OCI-LY3 (cell line): ENCODE results near the gene DPF3.

ENCODE experiments used
- EZH2phosphoT487 ChIP-seq: fragments of 200-600 bp; shearing (Covaris generic); IDR thresholded peaks from 2 replicates; pipeline ENCODE4 v1.6.1; 2018; ENCODE audit warnings: antibody characterized with exemption, mixed run types, low read depth
- TF ChIP-seq, protein P1 (sequence below): fragments of 200-600, 300-600 bp; sonication (generic); IDR thresholded peaks from 2 replicates; pipeline ENCODE4 v1.5.1; 2014; ENCODE audit warnings: antibody characterized with exemption, low read length, low read depth

DNA sequence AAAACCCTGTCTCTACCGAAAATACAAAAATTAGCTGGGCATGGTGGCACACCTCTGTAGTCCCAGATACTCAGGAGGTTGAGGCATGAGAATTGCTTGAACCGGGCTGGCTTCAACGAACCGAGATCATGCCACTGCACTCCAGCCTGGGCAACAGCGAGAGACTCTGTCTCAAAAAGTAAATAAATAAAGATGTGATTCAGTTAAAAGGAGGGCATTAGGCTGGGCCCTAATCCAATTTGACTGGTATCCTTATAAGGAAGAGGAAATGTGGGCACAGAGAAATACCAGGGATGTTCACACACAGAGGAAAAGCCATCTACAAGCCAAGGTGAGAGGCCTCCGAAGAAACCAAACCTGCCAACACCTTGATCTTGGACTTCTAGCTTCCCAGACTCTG is 22.3 kb upstream of the DPF3 start:
- TF ChIP-seq, protein P1, sequence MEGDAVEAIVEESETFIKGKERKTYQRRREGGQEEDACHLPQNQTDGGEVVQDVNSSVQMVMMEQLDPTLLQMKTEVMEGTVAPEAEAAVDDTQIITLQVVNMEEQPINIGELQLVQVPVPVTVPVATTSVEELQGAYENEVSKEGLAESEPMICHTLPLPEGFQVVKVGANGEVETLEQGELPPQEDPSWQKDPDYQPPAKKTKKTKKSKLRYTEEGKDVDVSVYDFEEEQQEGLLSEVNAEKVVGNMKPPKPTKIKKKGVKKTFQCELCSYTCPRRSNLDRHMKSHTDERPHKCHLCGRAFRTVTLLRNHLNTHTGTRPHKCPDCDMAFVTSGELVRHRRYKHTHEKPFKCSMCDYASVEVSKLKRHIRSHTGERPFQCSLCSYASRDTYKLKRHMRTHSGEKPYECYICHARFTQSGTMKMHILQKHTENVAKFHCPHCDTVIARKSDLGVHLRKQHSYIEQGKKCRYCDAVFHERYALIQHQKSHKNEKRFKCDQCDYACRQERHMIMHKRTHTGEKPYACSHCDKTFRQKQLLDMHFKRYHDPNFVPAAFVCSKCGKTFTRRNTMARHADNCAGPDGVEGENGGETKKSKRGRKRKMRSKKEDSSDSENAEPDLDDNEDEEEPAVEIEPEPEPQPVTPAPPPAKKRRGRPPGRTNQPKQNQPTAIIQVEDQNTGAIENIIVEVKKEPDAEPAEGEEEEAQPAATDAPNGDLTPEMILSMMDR = no peak
- no peak for TF ChIP-seq EZH2phosphoT487
